ENCODE data around the gene LRG1. TPM values are rescaled to one million over a fixed set of nuclear protein-coding genes. Genes with fewer than 3 reads are reported as not detected.

The LRG1 gene
- total RNA-seq = 0.21 and 0.25 TPM in 2 replicates

- peaks cover 20% of the 10 kb centered on the region for H3K27me3 ChIP-seq (ENCODE audit: control insufficient read depth, insufficient read depth, low read length)
- no peak within 1 kb of the TSS for H3K4me3 ChIP-seq (ENCODE audit: low read depth, low read length)
- TF ChIP-seq CTCF (IDR thresholded peaks at IDR 0.05; ENCODE audit: insufficient read depth, low read length, poor library complexity, severe bottlenecking) = no peak
- no peaks in the 10 kb centered on the region for H3K36me3 ChIP-seq (ENCODE audit: control insufficient read depth, insufficient read depth, low read length)
- no peak for DNase-seq (ENCODE audit: low read depth)
Measured at GRCh38 chr19:4539693-4540581, at the start of gene LRG1. LRG1 (minus strand) TSS chr19:4540036; CDS start chr19:4540013, 23 bp downstream.

- no peak for TF ChIP-seq CTCF (IDR thresholded peaks at IDR 0.05; ENCODE audit: insufficient read depth, low read length, poor library complexity, severe bottlenecking)
- Histone ChIP-seq H3K4me3 (ENCODE audit: low read depth, low read length) (no peak overlapping the region), H3K36me3 (ENCODE audit: control insufficient read depth, insufficient read depth, low read length) (no peaks in the 10 kb centered on the region), H3K27me3 (ENCODE audit: control insufficient read depth, insufficient read depth, low read length) (peaks cover 28% of the 10 kb centered on the region)
- DNase-seq (ENCODE audit: low read depth) = no peak
Measured at GRCh38 chr19:4588291-4588761, 48.5 kb upstream of the LRG1 start.

GRCh38 chr19:4587527-4587926, 47.7 kb upstream of the LRG1 start:
- no peak overlapping the region for H3K4me3 ChIP-seq (ENCODE audit: low read depth, low read length)
- DNase-seq (ENCODE audit: low read depth) = no peak
- TF ChIP-seq CTCF (IDR thresholded peaks at IDR 0.05; ENCODE audit: insufficient read depth, low read length, poor library complexity, severe bottlenecking) = no peak
- H3K27me3 ChIP-seq (ENCODE audit: control insufficient read depth, insufficient read depth, low read length) = peaks cover 30% of the 10 kb centered on the region
- H3K36me3 ChIP-seq (ENCODE audit: control insufficient read depth, insufficient read depth, low read length) = no peaks in the 10 kb centered on the region

- DNase-seq (ENCODE audit: low read depth) = no peak
- TF ChIP-seq CTCF (IDR thresholded peaks at IDR 0.05; ENCODE audit: insufficient read depth, low read length, poor library complexity, severe bottlenecking) = no peak
- Histone ChIP-seq H3K36me3 (ENCODE audit: control insufficient read depth, insufficient read depth, low read length) (no peaks in the 10 kb centered on the region), H3K27me3 (ENCODE audit: control insufficient read depth, insufficient read depth, low read length) (peaks cover 32% of the 10 kb centered on the region), H3K4me3 (ENCODE audit: low read depth, low read length) (no peak overlapping the region)
Measured at GRCh38 chr19:4586691-4587090, 46.9 kb upstream of the LRG1 start.

GRCh38 chr19:4586245-4586644, 46.4 kb upstream of the LRG1 start:
- peaks cover 32% of the 10 kb centered on the region for H3K27me3 ChIP-seq (ENCODE audit: control insufficient read depth, insufficient read depth, low read length)
- TF ChIP-seq CTCF (IDR thresholded peaks at IDR 0.05; ENCODE audit: insufficient read depth, low read length, poor library complexity, severe bottlenecking) = no peak
- H3K36me3 ChIP-seq (ENCODE audit: control insufficient read depth, insufficient read depth, low read length) = no peaks in the 10 kb centered on the region
- DNase-seq (ENCODE audit: low read depth) = no peak
- H3K4me3 ChIP-seq (ENCODE audit: low read depth, low read length) = no peak overlapping the region

All from kidney epithelial cell (primary cell).